GDM1 (cell line): ENCODE results near the gene DCLK1.

Source experiments
- DNase-seq: peaks from one replicate; lab custom pipeline; 2025; lab: John Stamatoyannopoulos, UW

The DCLK1 gene

DNA sequence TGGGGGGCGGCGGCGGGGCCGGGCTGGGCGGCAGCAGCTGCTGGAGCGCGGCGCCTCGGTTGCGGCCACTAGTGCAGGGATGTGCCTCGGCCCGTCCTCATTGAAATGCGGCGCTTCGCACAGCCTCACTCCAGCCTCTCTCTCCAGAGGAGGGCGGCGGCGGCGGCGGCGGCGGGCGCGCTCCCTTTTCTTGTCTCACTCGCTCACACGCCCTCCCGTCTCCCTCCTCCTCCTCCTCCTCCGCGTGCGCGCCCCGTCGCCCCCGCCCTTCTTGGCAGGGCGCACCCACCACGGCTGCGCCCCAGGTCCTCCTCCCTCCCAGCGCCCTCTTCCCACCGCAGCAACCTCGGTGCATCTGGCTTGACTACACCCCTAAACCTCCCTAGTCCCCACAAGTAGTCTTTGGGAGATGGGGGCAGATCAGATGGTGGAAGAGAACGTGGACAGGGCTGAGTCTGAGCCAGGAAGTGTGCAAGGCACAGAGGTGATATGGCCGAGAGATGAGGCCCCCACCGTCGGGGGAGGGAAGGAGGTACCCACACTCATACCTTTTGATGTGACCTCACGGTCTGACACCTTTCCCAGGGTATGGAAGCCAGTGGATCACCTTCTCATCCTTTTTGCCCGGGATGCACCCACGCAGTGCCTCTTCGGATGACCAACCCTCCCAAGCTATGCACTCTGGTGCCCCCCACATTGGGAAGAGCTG lies at the start of gene DCLK1:
Gene DCLK1, minus strand, starts transcription at position 161 of the 709 bp plus-strand sequence.
- DNase-seq, result no peak

DNA sequence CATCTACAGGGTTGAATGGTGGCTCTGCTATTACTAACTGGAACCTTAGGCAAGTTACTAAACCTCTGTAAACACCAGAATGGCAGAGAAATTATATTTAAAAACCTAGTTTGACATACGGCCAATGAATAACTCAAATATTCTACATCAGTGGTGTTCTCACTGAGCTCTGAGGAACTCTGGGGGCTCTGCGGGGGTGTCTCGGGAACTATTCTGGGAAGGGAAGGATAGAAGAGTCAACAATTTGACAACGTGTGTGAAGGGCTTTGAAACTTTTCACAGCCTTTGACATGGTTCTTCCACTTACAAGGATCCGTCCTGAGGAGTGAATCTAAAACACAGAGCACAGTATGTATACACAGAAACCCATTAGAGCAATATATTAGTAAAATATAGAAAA lies 44.4 kb upstream of the DCLK1 start:
- no peak for DNase-seq

DNA sequence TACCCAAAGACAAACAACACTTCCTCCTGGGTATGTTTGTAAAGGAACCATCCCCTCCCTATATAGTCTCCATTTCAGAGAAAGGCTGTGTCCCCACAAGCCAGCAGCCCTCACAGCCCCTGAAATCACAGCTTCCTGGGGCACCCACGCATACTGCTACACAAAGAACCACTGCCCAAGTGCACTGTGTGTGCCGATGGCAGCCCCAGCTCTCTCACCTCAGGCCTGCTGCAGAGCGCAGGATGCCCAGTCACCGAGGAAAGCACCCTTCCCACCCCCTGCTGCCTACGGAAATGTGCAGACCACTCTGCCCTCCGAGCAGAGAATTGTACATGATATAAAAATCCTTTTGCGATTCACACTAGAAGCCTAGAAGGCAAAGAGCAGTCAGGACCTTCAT lies 43.7 kb upstream of the DCLK1 start:
- DNase-seq, result no peak

DNA sequence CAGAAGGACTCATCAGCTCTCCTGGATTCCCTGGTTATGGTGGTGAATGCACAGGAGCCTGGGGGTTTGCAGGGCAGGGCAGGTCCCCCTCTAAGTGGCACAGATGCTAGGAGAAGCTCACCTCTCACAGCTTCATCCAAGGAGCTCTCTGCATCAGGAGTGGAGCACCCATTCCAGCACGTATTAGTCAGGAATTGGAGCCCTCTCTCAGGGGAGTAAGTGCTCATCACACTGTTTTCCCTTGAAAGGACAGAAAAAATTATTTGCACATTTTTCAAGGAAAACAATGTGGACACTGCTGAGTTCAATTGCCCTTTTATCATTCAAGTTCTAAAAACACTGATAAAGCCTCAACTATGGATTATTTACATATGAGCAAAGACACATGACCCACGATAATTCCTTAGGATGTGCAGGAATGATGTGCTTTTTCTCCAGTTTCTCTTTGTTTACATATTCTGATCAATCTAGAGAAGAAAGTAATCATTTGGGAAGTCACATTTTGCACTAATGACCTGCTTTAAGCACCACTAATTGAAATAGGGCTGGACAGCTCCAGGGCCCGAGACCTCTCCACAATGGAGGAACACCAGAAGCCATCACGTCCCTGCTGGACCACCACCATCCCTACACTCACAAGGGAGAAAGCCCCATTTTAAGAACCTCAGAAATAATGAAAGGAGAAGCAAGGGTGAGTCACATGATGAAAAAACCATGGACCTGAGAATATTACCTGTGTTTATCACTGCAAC lies 42.6 kb upstream of the DCLK1 start:
- DNase-seq, result no peak

DNA sequence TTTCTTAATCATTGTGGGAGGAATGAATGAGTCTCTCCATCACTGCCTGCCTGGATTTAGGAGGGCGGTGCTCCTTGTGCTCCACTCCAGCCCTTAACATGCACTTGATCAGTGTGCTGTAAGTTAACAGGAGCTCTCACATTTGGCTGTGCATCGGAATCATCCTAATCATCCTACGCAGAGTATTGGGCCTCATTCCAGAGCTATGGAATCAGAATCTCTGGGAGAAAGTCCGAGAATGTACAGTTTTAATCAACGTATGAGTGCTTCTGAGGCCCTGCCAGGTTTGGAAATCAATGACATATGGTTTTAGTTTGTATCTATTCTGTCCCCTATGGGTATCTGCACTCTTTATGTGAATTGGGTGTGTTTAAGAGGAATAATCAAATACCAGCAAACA lies 34.9 kb upstream of the DCLK1 start:
- DNase-seq, result no peak

DNA sequence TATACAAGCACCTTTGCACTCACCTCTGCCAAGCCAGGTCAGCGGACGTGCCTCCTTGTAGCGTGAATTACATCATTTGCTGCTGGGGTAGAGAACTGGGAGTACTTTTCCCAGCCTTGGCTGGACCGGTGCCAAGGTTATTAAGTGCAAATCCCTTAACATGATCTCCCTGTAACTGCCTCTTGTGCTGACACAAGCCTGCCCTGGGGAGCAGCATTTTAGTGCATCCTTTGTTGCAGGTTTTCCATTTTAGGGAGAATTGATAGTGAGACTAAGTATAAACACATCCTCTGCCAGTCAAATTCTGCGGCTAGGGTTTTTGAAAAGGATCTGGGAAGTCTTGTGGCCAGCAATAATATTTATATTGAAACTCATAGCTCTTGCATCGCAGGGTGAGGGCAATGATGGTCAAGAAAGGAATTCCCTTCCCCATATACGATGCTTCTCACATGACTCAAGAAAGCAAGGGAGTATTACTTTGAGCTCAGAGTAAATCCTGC lies 32.7 kb upstream of the DCLK1 start:
- DNase-seq, result no peak

DNA sequence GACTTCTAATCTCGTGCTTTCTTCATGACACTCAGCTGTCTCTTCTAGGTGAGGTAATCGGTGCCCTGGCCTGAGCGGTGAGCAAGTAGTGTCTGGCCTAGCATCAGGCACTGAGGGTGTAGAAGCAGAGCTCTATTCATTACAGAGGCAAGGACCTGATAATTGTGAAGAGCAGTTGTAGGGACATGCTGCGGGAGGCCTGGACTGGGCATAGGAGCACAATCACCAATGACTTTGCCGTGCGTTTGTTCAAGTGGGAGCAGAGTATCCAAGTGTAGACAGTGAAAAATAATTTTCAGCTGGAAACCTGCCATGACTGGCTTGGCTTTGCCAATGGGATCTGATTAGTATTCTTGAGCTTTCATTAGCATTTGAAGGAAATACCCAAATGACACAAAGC lies 32.1 kb upstream of the DCLK1 start:
- DNase-seq, result no peak

DNA sequence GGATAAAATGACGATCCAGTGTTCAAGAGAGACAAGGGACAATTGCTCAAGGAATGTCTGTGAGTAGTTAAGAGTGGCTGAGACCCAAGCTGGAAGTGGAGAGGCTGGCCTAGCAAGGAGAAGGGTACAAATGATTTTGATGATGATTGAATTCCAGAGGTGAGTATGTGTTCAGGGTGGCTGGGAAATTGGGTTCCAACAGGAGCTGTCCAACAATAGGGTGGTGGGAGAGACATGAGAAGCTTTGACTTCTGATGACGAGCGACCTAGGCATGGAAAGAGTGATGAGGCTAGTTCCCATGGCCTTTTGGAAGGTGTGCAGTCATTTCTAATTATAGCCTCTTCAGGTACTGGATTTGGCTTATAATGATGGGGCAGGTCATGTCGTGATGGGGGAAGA lies 29.1 kb upstream of the DCLK1 start:
- DNase-seq, result no peak

DNA sequence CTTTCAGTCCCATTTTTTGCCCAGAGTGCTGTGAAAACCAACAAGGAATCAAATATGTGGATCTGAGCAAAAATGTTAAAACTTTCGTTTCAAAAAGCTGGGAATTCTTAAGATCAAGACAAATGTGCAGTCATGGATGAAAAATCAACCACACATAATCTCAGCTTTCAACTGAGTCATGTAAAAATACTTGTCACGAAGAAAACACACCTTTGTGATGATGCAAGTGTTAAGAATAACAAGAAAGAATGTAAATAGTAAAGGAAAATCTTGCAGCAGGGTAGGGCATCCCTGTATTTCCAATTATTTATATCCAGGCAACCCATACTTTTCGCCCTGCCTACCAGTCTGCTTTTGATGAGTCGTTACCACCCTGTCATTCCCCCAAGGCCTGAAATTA lies 27.4 kb upstream of the DCLK1 start:
- DNase-seq, result no peak

DNA sequence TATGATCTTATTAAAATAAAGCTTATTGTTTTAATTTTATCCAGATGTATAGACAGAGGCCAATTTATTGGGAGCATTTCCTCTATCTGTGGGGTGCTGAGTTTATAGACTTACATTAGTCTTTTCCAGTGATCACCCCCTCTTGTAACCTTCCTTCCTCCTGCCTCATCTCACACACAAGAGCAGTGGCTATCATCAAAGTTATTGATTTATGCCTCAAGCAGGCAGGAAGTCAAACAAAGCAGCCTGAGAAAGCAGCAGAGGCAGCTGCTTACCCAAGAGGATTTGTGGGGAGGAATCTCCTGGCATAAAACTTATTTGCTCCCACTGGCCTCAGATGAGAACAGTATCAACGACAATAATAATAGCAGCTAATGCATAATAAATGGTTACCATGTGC lies 26.3 kb upstream of the DCLK1 start:
- DNase-seq, result no peak

DNA sequence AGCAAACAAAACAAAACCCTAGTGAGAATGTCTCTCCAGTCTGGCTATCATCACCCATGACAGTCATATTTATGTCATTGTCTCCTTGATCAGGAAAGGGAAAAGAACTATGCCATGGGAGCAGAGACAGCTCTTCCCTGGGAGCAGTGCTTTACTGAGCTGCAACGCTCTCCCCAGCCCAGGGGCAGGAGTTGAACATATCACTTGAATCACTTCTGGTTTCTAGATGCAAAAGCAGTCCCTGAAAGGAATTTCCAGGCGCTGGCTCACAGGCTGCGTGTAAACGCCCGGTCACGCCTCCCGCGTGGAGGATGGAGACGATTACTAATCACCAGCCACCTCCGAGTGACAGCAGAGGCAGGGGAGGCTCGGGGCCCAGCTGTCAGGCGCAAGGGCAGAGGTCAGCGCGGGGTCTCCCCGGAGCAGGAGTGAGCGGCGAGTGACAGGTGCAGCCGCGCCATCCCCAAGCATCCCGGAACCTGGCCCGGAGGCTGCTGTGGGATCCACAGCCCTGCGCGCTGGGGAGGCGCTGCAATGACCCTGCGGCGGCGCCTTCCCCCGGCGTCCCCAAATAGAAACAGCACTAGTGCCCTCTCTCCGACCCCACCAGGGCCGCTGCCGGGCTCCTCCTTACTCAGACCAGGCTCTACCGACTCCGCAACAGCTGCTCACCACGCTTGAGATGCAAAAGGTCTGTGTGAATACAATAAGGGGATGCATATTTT lies 23.5 kb upstream of the DCLK1 start:
- no peak for DNase-seq

DNA sequence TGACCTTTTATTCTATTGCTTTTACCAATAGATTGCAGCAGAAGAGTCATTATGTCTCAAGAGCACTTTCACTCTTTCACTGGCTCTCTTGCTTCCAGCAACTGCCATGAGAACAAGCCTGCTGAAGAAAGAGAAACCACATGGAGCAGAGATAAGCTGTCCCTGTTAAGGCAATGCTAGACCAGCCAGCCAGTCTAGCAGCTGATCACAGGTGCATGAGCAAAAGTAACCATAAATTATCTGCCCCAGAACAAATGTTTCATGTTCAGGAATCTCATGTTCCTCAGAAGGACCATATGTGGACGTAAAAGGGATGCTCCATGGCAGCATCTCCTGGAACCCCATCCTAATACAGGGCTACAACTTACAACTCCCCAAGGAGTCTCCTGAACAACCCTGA lies 20.4 kb upstream of the DCLK1 start:
- no peak for DNase-seq

DNA sequence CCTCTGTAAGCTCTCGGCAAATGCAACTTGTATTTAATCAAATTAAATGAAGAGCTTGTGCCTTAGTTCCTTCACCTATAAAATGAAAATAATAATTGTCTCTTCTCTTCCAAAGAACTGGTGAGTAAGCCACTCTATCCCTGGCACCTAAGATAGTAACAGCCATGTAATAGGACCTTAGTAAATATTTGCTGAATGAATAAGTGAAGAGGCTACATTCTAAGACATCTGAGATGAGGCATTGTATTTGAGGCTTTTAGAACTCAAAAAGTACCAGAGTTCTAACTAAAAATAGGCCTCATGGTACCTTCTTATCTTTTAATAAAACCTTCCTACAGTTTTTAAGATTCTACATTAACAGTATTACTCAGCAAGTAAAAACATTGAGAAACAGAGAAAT lies 17.3 kb upstream of the DCLK1 start:
- no peak for DNase-seq

DNA sequence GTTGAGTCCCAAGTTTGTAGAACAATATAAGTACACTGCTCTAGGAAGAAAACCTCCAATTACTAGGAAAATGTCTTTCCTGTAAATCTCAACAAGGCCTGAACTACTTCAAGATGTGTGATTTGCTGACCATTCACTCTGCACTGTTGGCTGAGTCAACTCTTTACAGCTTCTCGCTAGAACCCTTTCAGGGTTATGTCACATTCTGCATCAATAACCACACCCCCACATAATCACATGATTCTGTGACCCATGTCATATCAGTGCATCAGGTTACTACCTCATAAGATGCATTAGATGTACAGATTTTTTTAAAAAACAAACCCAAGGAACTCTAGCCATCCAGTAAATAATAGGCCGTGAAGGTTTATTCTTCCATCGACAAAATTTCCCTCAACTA lies 16.1 kb upstream of the DCLK1 start:
- no peak for DNase-seq

DNA sequence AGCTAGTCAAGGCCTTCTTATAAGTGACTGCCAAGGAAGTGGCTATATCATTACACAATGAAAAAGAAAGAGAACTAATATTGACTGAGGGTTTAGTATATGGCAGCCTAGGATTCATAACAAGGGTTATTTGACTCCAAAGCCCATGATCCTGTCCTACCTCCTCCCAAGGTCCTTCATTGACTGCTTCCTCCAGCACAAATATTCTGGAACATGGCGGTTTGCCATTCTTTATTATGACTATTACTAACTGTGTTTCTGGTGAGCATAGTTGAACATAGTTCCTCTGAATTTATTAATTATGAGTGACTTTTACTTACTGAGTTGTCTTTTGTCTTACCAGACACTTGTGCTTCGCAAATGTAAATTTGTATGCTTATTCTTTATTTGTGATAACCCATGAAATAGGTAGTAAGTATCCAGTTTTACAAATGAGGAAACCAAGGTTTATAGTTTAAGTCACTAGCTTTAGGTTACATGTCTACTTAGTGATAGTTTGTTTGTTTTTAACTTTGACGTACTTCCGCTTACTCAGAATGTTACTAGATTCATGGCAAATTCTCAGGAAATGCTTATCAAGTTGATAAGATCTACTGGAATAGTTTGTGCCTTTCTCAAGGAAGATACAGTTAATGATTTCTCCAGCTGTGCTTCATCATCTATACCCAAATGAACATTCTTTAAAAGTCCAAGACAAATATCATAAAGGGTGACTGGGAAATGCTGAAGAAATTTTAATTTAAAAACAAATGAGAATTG lies 15.5 kb upstream of the DCLK1 start:
- DNase-seq, result no peak

DNA sequence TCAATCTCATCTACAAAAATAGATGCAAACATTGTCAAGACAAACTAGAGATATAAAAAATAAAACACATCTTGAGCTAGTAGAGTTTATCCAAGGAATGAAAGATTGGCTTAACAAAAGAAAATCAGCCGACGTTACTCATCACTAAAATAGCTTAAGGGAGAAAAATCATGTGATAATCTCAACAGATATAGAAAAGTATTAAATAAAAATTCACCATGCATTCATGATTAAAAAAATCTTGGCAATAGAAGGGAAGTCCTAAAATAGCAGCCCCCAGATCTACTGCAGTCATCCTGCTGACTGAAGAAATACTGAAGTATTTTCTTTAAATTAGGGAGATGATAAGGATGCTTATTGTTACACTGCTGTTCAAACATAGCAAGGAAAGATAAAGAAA lies 12.6 kb upstream of the DCLK1 start:
- no peak for DNase-seq

DNA sequence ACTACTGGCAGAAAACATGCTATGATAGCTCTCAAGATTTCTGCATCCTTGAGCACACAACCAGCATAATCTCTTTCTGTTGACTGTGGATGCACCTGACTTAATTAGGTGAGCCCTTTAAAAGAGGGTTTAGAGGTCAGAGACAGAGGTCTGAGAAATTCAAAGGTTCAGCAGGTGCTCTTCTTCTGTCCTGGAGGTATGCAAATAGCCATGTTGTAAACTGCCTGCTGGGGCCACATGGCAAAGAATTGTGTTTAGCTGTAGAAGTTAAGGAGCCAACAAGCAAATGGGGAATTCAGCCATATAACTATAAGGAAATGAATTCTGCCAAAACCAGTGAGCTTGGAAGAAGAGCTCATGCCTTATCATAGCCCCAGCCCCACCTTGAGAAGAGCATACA lies 11.6 kb upstream of the DCLK1 start:
- DNase-seq, result no peak

DNA sequence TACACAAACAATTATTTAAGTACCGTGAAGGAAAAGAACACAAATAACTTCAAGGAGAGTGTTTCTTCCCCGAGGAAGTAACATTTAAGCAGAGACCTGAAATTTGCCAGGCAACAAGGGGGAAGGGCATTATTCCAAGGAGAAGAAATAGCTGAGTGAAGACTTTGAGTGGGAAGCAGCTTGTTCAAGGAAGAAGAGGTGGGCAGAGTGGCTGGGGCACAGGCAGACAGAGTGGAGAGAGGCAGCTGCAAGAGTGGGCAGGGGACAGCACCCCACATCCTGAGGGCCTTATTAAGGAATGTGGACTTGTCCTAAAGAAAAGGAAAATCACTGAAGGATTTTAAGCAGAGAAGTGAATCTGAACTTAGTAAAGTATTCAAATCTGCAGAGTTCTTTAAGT lies 4.7 kb upstream of the DCLK1 start:
- DNase-seq, result no peak

DNA sequence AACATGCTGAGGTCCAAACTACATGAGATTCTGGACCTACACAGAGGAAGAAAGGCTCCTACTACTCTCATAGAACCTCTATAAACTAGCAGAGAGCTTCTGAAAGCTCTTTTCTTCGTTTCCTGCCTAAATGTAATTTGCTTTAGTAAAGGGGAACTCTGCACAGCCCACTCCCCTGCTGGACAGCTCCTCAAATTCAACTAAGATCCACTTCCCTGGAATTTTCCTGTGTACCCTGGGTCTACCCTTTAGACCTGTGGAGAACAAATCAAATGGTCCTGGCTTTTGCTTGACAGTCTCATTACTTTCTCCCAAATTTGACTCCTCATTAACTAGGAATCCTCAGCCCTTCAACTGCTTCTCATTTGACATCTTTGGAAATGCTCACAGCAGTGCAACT lies 3.5 kb upstream of the DCLK1 start:
- no peak for DNase-seq

DNA sequence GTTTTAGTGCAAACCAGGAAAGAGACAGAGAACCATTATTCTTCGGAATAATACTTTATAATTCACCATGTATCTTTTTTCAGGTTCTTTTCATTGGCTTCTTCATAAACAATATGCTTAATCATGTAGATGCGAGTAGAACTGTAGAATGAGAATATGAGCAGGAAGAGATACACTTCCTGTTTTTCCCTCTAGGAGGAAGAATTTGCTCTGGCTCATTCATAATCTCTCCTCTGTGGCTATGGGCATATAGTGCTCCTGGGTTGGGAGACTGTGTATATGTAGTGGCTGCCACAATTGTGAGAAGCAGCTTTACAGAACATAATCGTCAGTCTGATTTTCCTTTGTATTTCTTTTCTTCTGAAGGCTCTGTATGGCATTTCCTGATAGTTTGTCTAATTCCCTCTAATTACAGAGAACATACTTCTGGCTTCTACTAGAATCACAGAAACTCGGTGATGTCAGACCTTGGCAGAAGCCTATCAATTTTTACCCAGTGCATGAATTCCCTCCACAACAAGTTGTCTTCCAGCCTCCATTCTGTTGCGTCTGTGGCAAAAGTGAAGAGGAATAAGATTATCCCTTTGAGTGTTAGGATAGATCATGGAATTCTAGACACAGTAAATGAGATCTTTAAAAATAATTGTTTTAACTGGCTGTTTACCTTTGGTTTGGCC lies 2.9 kb upstream of the DCLK1 start:
- no peak for DNase-seq

DNA sequence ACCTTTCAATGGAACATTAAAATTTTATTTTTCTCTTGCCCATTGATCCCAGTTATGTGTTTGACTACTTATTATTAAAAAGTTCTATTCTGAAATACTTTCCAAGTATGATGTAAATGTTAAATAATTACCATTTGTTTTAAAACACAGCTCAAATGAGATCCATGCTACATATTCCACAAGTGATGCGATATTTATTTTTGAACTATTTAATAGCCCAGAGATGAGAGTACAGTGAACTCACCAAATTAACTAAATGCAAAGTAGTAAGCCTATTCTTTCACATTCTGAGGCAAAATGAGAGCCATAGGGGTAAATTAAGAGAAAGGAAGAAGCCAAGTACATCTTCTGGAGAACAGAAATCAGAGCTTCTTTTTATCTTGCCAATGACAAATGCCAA lies 1.2 kb upstream of the DCLK1 start:
- no peak for DNase-seq

DNA sequence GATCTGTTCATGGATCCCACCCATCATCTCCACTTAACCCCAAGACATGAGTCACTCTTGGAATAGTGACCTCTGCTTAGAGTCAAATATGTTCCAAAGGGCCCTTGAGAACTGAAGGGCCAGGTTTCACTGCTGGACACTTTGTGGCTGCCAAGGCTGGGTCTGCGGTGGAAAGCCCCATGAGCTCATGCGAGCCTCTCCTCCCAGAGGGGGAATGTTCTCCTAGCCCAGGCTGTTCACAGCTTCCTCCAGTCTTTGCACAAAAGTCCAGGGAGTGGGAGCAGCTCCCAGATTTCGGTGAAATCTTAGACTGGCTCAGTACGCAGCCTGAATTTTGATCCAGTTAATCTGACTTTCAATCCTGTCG lies 732 bp upstream of the DCLK1 start:
- DNase-seq, result no peak
